WTC11 (cell line): Measurements from ENCODE around the gene CACNG3. TPM values are rescaled to one million over a fixed set of nuclear protein-coding genes. Genes with fewer than 3 reads are reported as not detected.
"Not testable (repeated sequence)": the region's sequence is repeated elsewhere in the genome, so short reads cannot be mapped to it uniquely, and the experiment has no call there.

Experiments used
- ATAC-seq: fragments of 200-7000 bp; cut with Tn5 transposase; 2 replicates; pipeline ENCODE4 v1.10.0; 2021; ENCODE audit warnings: mild to moderate bottlenecking, moderate library complexity
- CTCF ChIA-PET: fragments of 300-600 bp; sonication (Branson Sonifier 250); formaldehyde crosslinking; loops from one replicate; lab custom pipeline; 2021; ENCODE audit warnings: antibody characterized with exemption; lab: Charles Lee
- POLR2A ChIA-PET: fragments of 350-600 bp; sonication (Branson Sonifier 250); formaldehyde crosslinking; loops from one replicate; lab custom pipeline; 2021; ENCODE audit warnings: antibody characterized with exemption; lab: Charles Lee
- DNase-seq: peaks from one replicate; pipeline ENCODE4 v3.0.0; 2021; ENCODE audit warnings: low spot score
- H3K27ac Mint-ChIP-seq: 2 replicates; pipeline ENCODE4 v1.8.0; 2021; ENCODE audit warnings: mixed read lengths
- H3K27me3 Mint-ChIP-seq: 2 replicates; pipeline ENCODE4 v1.8.0; 2021; ENCODE audit warnings: low read depth, mild to moderate bottlenecking, moderate library complexity, mixed read lengths
- H3K36me3 Mint-ChIP-seq: 2 replicates; pipeline ENCODE4 v1.8.0; 2021; ENCODE audit warnings: mixed read lengths
- H3K4me1 Mint-ChIP-seq: 2 replicates; pipeline ENCODE4 v1.8.0; 2022; ENCODE audit warnings: mixed read lengths
- H3K4me3 Mint-ChIP-seq: 2 replicates; pipeline ENCODE4 v1.8.0; 2021; ENCODE audit warnings: mild to moderate bottlenecking, moderate library complexity, mixed read lengths
- H3K9me3 Mint-ChIP-seq: 2 replicates; pipeline ENCODE4 v1.8.0; 2021; ENCODE audit warnings: mixed read lengths
- ERG ChIP-seq: fragments of 250-450 bp; sonication (Bioruptor Pico); IDR thresholded peaks from 2 replicates; pipeline ENCODE4 v1.8.0; 2021; ENCODE audit warnings: mild to moderate bottlenecking
- GABPB1 ChIP-seq: sonication (generic); formaldehyde crosslinking; IDR thresholded peaks from 2 replicates; pipeline ENCODE4 v1.8.1; 2023; ENCODE audit warnings: mild to moderate bottlenecking, missing genetic modification reagents
- NFE2L1 ChIP-seq: sonication (generic); formaldehyde crosslinking; IDR thresholded peaks from 2 replicates; pipeline ENCODE4 v1.8.1; 2023; ENCODE audit warnings: missing genetic modification reagents
- NR2C2 ChIP-seq: sonication (generic); formaldehyde crosslinking; IDR thresholded peaks from 2 replicates; pipeline ENCODE4 v1.8.0; 2022; ENCODE audit warnings: mild to moderate bottlenecking, missing genetic modification reagents
- TEAD1 ChIP-seq: sonication (generic); formaldehyde crosslinking; IDR thresholded peaks from 2 replicates; pipeline ENCODE4 v1.8.0; 2022; ENCODE audit warnings: mild to moderate bottlenecking, missing genetic modification reagents
- TEAD4 ChIP-seq: sonication (generic); formaldehyde crosslinking; IDR thresholded peaks from 2 replicates; pipeline ENCODE4 v1.8.0; 2022; ENCODE audit warnings: mild to moderate bottlenecking, missing genetic modification reagents
- ZBTB21 ChIP-seq: sonication (generic); formaldehyde crosslinking; IDR thresholded peaks from 2 replicates; pipeline ENCODE4 v1.8.1; 2023; ENCODE audit warnings: mild to moderate bottlenecking, missing genetic modification reagents, borderline replicate concordance
- ZNF317 ChIP-seq: sonication (generic); formaldehyde crosslinking; IDR thresholded peaks from 2 replicates; pipeline ENCODE4 v1.8.1; 2023; ENCODE audit warnings: low read depth, mild to moderate bottlenecking, moderate library complexity, missing genetic modification reagents, borderline replicate concordance
- ZNF396 ChIP-seq: fragments of 250-450 bp; sonication (Bioruptor Pico); IDR thresholded peaks from 2 replicates; pipeline ENCODE4 v1.8.0; 2021; ENCODE audit warnings: mild to moderate bottlenecking, moderate library complexity, borderline replicate concordance
- ZNF512 ChIP-seq: sonication (generic); formaldehyde crosslinking; IDR thresholded peaks from 2 replicates; pipeline ENCODE4 v1.8.1; 2022; ENCODE audit warnings: missing genetic modification reagents, borderline replicate concordance
- ZSCAN18 ChIP-seq: fragments of 250-450 bp; sonication (Bioruptor Pico); IDR thresholded peaks from 2 replicates; pipeline ENCODE4 v2.1.2; 2022; ENCODE audit warnings: mild to moderate bottlenecking, moderate library complexity
- total RNA-seq: library from RNA; stranded (reverse); gene quantifications from 3 replicates; pipeline ENCODE4 v1.2.3, GENCODE V29; 2021
- TF ChIP-seq, protein P1 (sequence below): sonication (generic); formaldehyde crosslinking; IDR thresholded peaks from 2 replicates; pipeline ENCODE4 v1.8.1; 2022; ENCODE audit warnings: mild to moderate bottlenecking, moderate library complexity, missing genetic modification reagents
- TF ChIP-seq, protein P2 (sequence below): sonication (generic); formaldehyde crosslinking; IDR thresholded peaks from 2 replicates; pipeline ENCODE4 v1.8.0; 2023; ENCODE audit warnings: missing genetic modification reagents, mild to moderate bottlenecking, borderline replicate concordance
- TF ChIP-seq, protein P3 (sequence below): sonication (generic); formaldehyde crosslinking; IDR thresholded peaks from 2 replicates; pipeline ENCODE4 v1.8.1; 2023; ENCODE audit warnings: mild to moderate bottlenecking, missing genetic modification reagents
- TF ChIP-seq, protein P4 (sequence below): sonication (generic); formaldehyde crosslinking; IDR thresholded peaks from 2 replicates; pipeline ENCODE4 v1.8.0; 2022; ENCODE audit warnings: mild to moderate bottlenecking, missing genetic modification reagents

CACNG3 gene
- total RNA-seq, 1 experiment from 2014 or later = not detected

- ChIA-PET POLR2A (no interaction called here), CTCF (interaction anchor here (1.2 to 4.7 kb wide), 4 partner anchors 10 to 292 kb away, joined by 3 to 20 read pairs (median 7); no protein-coding TSS in a partner anchor)
- peaks cover 7% of the 10 kb centered on the region for H3K9me3 Mint-ChIP-seq
- H3K4me1 Mint-ChIP-seq = no peaks in the 10 kb centered on the region
- DNase-seq = no peak
- no peak for TF ChIP-seq GABPB1
- no peak for TF ChIP-seq ZNF512 (CRISPR knock-in tag)
- no peak for TF ChIP-seq TEAD1 (CRISPR knock-in tag)
- no peak for TF ChIP-seq ZNF317
- no peak for TF ChIP-seq ZBTB21 (CRISPR knock-in tag)
- no peak for TF ChIP-seq ZSCAN18 (CRISPR knock-in tag)
- TF ChIP-seq TEAD4 (CRISPR knock-in tag) = no peak
- ATAC-seq = no peak
- H3K36me3 Mint-ChIP-seq = no peaks in the 10 kb centered on the region
- no peak overlapping the region for H3K27ac Mint-ChIP-seq
- H3K4me3 Mint-ChIP-seq = no peak overlapping the region
- H3K27me3 Mint-ChIP-seq = no peaks in the 10 kb centered on the region
Observed at GRCh38 chr16:24337013-24337412, 80.9 kb downstream of the CACNG3 start.

DNA sequence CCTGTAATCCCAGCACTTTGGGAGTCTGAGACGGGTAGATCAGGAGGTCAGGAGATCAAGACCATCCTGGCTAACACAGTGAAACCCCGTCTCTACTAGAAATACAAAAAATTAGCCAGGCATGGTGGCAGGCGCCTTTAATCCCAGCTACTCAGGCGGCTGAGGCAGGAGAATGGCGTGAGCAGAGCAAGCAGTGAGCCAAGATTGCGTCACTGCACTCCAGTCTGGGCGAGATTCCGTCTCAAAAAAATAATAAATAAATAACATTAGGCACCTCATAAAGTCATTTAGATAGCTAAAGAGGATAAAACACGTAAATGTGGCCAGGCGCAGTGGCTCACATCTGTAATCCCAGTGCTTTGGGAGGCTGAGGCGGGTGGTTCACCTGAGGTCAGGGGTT, 87.7 kb downstream of the CACNG3 start:
- H3K27me3 Mint-ChIP-seq = not testable (repeated sequence)

GRCh38 chr16:24344784-24345183, 88.6 kb downstream of the CACNG3 start:
- H3K4me1 Mint-ChIP-seq = peaks cover 50% of the 10 kb centered on the region
- no peak for DNase-seq
- CTCF ChIA-PET = interaction anchor here (1.1 to 1.5 kb wide), 3 partner anchors 26 to 160 kb away, joined by 3 to 4 read pairs (median 4); no protein-coding TSS in a partner anchor
- TF ChIP-seq, protein P1, sequence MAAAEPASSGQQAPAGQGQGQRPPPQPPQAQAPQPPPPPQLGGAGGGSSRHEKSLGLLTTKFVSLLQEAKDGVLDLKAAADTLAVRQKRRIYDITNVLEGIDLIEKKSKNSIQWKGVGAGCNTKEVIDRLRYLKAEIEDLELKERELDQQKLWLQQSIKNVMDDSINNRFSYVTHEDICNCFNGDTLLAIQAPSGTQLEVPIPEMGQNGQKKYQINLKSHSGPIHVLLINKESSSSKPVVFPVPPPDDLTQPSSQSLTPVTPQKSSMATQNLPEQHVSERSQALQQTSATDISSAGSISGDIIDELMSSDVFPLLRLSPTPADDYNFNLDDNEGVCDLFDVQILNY = no peak
- TF ChIP-seq, protein P2, sequence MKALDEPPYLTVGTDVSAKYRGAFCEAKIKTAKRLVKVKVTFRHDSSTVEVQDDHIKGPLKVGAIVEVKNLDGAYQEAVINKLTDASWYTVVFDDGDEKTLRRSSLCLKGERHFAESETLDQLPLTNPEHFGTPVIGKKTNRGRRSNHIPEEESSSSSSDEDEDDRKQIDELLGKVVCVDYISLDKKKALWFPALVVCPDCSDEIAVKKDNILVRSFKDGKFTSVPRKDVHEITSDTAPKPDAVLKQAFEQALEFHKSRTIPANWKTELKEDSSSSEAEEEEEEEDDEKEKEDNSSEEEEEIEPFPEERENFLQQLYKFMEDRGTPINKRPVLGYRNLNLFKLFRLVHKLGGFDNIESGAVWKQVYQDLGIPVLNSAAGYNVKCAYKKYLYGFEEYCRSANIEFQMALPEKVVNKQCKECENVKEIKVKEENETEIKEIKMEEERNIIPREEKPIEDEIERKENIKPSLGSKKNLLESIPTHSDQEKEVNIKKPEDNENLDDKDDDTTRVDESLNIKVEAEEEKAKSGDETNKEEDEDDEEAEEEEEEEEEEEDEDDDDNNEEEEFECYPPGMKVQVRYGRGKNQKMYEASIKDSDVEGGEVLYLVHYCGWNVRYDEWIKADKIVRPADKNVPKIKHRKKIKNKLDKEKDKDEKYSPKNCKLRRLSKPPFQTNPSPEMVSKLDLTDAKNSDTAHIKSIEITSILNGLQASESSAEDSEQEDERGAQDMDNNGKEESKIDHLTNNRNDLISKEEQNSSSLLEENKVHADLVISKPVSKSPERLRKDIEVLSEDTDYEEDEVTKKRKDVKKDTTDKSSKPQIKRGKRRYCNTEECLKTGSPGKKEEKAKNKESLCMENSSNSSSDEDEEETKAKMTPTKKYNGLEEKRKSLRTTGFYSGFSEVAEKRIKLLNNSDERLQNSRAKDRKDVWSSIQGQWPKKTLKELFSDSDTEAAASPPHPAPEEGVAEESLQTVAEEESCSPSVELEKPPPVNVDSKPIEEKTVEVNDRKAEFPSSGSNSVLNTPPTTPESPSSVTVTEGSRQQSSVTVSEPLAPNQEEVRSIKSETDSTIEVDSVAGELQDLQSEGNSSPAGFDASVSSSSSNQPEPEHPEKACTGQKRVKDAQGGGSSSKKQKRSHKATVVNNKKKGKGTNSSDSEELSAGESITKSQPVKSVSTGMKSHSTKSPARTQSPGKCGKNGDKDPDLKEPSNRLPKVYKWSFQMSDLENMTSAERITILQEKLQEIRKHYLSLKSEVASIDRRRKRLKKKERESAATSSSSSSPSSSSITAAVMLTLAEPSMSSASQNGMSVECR = no peak
- TF ChIP-seq, protein P3, sequence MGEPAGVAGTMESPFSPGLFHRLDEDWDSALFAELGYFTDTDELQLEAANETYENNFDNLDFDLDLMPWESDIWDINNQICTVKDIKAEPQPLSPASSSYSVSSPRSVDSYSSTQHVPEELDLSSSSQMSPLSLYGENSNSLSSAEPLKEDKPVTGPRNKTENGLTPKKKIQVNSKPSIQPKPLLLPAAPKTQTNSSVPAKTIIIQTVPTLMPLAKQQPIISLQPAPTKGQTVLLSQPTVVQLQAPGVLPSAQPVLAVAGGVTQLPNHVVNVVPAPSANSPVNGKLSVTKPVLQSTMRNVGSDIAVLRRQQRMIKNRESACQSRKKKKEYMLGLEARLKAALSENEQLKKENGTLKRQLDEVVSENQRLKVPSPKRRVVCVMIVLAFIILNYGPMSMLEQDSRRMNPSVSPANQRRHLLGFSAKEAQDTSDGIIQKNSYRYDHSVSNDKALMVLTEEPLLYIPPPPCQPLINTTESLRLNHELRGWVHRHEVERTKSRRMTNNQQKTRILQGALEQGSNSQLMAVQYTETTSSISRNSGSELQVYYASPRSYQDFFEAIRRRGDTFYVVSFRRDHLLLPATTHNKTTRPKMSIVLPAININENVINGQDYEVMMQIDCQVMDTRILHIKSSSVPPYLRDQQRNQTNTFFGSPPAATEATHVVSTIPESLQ (CRISPR knock-in tag) = no peak
- TF ChIP-seq ZNF317 (no peak), ZSCAN18 (CRISPR knock-in tag) (no peak), ERG (no peak), NFE2L1 (CRISPR knock-in tag) (no peak), GABPB1 (no peak), NR2C2 (CRISPR knock-in tag) (no peak), ZNF396 (CRISPR knock-in tag) (no peak)
- TF ChIP-seq, protein P4, sequence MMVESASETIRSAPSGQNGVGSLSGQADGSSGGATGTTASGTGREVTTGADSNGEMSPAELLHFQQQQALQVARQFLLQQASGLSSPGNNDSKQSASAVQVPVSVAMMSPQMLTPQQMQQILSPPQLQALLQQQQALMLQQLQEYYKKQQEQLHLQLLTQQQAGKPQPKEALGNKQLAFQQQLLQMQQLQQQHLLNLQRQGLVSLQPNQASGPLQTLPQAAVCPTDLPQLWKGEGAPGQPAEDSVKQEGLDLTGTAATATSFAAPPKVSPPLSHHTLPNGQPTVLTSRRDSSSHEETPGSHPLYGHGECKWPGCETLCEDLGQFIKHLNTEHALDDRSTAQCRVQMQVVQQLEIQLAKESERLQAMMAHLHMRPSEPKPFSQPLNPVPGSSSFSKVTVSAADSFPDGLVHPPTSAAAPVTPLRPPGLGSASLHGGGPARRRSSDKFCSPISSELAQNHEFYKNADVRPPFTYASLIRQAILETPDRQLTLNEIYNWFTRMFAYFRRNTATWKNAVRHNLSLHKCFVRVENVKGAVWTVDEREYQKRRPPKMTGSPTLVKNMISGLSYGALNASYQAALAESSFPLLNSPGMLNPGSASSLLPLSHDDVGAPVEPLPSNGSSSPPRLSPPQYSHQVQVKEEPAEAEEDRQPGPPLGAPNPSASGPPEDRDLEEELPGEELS (CRISPR knock-in tag) = no peak
- POLR2A ChIA-PET = no interaction called here
- H3K4me3 Mint-ChIP-seq = no peak overlapping the region
- H3K27ac Mint-ChIP-seq = no peak overlapping the region; the same call in 1 of the 2 replicates
- no peaks in the 10 kb centered on the region for H3K36me3 Mint-ChIP-seq
- H3K9me3 Mint-ChIP-seq = no peaks in the 10 kb centered on the region
- no peak for ATAC-seq
- H3K27me3 Mint-ChIP-seq = no peaks in the 10 kb centered on the region

More for the DNA sequence above, 87.7 kb downstream of the CACNG3 start:
- peaks cover 40% of the 10 kb centered on the region for H3K4me1 Mint-ChIP-seq
- POLR2A ChIA-PET, DNase-seq, ATAC-seq, H3K36me3 Mint-ChIP-seq, H3K27ac Mint-ChIP-seq, H3K9me3 Mint-ChIP-seq, H3K4me3 Mint-ChIP-seq: not testable (repeated sequence)
- CTCF ChIA-PET = interaction anchor here (1.5 kb wide), 1 partner anchor 25 kb away, joined by 3 read pairs; no protein-coding TSS in a partner anchor
